ENCODE data around the gene MACF1.
A peak's percentile ranks its signal among the peaks of the same experiment; 100 is the strongest.
"Not testable (repeated sequence)": the region's sequence is repeated elsewhere in the genome, so short reads cannot be mapped to it uniquely, and the experiment has no call there.

The MACF1 gene

GRCh38 chr1:39204441-39205081 lies at the start of gene MACF1:
MACF1 (plus strand) TSS chr1:39204695; CDS start chr1:39205023, 328 bp downstream.
- peak; percentile 79 for DNase-seq

- DNase-seq: no peak
Measured at GRCh38 chr1:39157304-39157703, 47.2 kb upstream of the MACF1 start.

- DNase-seq: no peak
Measured at GRCh38 chr1:39158327-39159086, 46.0 kb upstream of the MACF1 start.

GRCh38 chr1:39159224-39160036 lies 45.1 kb upstream of the MACF1 start:
- DNase-seq: no peak

- DNase-seq: no peak
Measured at GRCh38 chr1:39160703-39161102, 43.8 kb upstream of the MACF1 start.

GRCh38 chr1:39161811-39162210 lies 42.7 kb upstream of the MACF1 start:
- not testable (repeated sequence) for DNase-seq

GRCh38 chr1:39163469-39163868 lies 41.0 kb upstream of the MACF1 start:
- no peak for DNase-seq

- DNase-seq: no peak
Measured at GRCh38 chr1:39164256-39164655, 40.2 kb upstream of the MACF1 start.

- no peak for DNase-seq
Measured at GRCh38 chr1:39165049-39165448, 39.4 kb upstream of the MACF1 start.

GRCh38 chr1:39165488-39165887 lies 39.0 kb upstream of the MACF1 start:
- no peak for DNase-seq

- no peak for DNase-seq
Measured at GRCh38 chr1:39167632-39168209, 36.8 kb upstream of the MACF1 start.

- DNase-seq: no peak
Measured at GRCh38 chr1:39168301-39169080, 36.0 kb upstream of the MACF1 start.

GRCh38 chr1:39170731-39171667 lies 33.5 kb upstream of the MACF1 start:
- no peak for DNase-seq

GRCh38 chr1:39173119-39173994 lies 31.1 kb upstream of the MACF1 start:
- DNase-seq: no peak

GRCh38 chr1:39173995-39174380 lies 30.5 kb upstream of the MACF1 start:
- no peak for DNase-seq

- no peak for DNase-seq
Measured at GRCh38 chr1:39174390-39175081, 30.0 kb upstream of the MACF1 start.

- DNase-seq: no peak
Measured at GRCh38 chr1:39177706-39178105, 26.8 kb upstream of the MACF1 start.

- DNase-seq: no peak
Measured at GRCh38 chr1:39178541-39179431, 25.7 kb upstream of the MACF1 start.

- DNase-seq: no peak
Measured at GRCh38 chr1:39181311-39181710, 23.2 kb upstream of the MACF1 start.
